Esophagus muscularis mucosa (tissue), 4 donors: ENCODE measurements around the gene LCOR. TPM values are rescaled to one million over a fixed set of nuclear protein-coding genes. Genes with fewer than 3 reads are reported as not detected.

ENCODE experiments used
- DNase-seq: peaks from one replicate; pipeline ENCODE4 v3.0.0-alpha.2; 2017; ENCODE audit errors: extremely low spot score
- H3K27ac ChIP-seq, 4 donors: fragments of 200-600 bp; sonication (generic); replicated peaks in 1 of 4; 1 replicate in 3 of 4; 2 replicates in 1 of 4; pipeline ENCODE4 v1.5.1; 2016 to 2019; ENCODE audit warnings: mild to moderate bottlenecking in 1 of 4
- H3K27me3 ChIP-seq, 4 donors: fragments of 200-600 bp; sonication (generic); one replicate each; pipeline versions ENCODE4 v1.5.1 to v1.6.0; 2016 to 2019
- H3K36me3 ChIP-seq, 4 donors: fragments of 200-600 bp; sonication (generic); one replicate each; pipeline ENCODE4 v1.5.1; 2016 to 2019
- H3K4me1 ChIP-seq, 4 donors: fragments of 200-600 bp; sonication (generic); one replicate each; pipeline ENCODE4 v1.5.1; 2016 to 2019
- H3K4me3 ChIP-seq, 4 donors: fragments of 200-600 bp; sonication (generic); 1 replicate in 2 of 4; 2 replicates in 2 of 4; pipeline ENCODE4 v1.5.1; 2016 to 2019; ENCODE audit warnings: mild to moderate bottlenecking in 4 of 4, moderate library complexity in 1 of 4
- H3K9me3 ChIP-seq, 4 donors: fragments of 200-600 bp; sonication (generic); 1 replicate in 3 of 4; 2 replicates in 1 of 4; pipeline ENCODE4 v1.5.1; 2016 to 2019
- EP300 ChIP-seq: sonication (generic); formaldehyde crosslinking; IDR thresholded peaks from one replicate; pipeline ENCODE4 v1.6.1; 2017; ENCODE audit warnings: antibody characterized with exemption
- POLR2A ChIP-seq: fragments of 450-650 bp; IDR thresholded peaks from one replicate; pipeline ENCODE4 v1.6.1; 2017; ENCODE audit warnings: antibody characterized with exemption, moderate library complexity, mild to moderate bottlenecking, low read depth
- POLR2AphosphoS5 ChIP-seq, 2 donors: sonication (generic); formaldehyde crosslinking; IDR thresholded peaks; one replicate each; pipeline ENCODE4 v1.6.1; 2017; ENCODE audit warnings: antibody characterized with exemption in 2 of 2
- WGBS: methylation state at CpG from one replicate; pipeline ENCODE4 v1.1.5; 2018; 5-methylcytosine and 5-hydroxymethylcytosine counted together
- intact Hi-C: fragments of 100-400 bp; cut with DNase I; formaldehyde crosslinking; loops from one replicate; pipeline ENCODE4 v1.15.1; 2023
- total RNA-seq, 4 donors: library from RNA; depleted of rRNA; stranded (reverse); fragments of >200 nt; gene quantifications; one replicate each; pipeline versions ENCODE4 v1.1.0 to v1.2.1, GENCODE V29; 2016
- TF ChIP-seq, protein P1 (sequence below), 3 experiments: fragments of 200-600 bp in 2 of 3; fragments of 450-650 bp in 1 of 3; sonication (generic) in 2 of 3; IDR thresholded peaks; one replicate each; pipeline ENCODE4 v1.5.1; 2017 to 2019; ENCODE audit warnings: antibody characterized with exemption in 3 of 3, mild to moderate bottlenecking in 2 of 3, moderate library complexity in 1 of 3

LCOR gene
- total RNA-seq, 4 donors from 2014 or later, result 23.1 to 43.2 (median 29.4) TPM

- TF ChIP-seq POLR2AphosphoS5 (IDR thresholded peaks at IDR 0.05), result no peak
- TF ChIP-seq, protein P1, sequence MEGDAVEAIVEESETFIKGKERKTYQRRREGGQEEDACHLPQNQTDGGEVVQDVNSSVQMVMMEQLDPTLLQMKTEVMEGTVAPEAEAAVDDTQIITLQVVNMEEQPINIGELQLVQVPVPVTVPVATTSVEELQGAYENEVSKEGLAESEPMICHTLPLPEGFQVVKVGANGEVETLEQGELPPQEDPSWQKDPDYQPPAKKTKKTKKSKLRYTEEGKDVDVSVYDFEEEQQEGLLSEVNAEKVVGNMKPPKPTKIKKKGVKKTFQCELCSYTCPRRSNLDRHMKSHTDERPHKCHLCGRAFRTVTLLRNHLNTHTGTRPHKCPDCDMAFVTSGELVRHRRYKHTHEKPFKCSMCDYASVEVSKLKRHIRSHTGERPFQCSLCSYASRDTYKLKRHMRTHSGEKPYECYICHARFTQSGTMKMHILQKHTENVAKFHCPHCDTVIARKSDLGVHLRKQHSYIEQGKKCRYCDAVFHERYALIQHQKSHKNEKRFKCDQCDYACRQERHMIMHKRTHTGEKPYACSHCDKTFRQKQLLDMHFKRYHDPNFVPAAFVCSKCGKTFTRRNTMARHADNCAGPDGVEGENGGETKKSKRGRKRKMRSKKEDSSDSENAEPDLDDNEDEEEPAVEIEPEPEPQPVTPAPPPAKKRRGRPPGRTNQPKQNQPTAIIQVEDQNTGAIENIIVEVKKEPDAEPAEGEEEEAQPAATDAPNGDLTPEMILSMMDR (IDR thresholded peaks at IDR 0.05), result no peak
- no peak for TF ChIP-seq EP300
- no peak for TF ChIP-seq POLR2A
- 83% methylated on average over 5 of the region's 5 CpGs for WGBS
- H3K9me3 ChIP-seq, result no peaks in the 10 kb centered on the region
- intact Hi-C loops, result no loop called here
- H3K4me1 ChIP-seq, result no peaks in the 10 kb centered on the region
- H3K36me3 ChIP-seq, result no peaks in the 10 kb centered on the region
- DNase-seq, result no peak
- no peak overlapping the region for H3K27ac ChIP-seq
- H3K27me3 ChIP-seq, result no peaks in the 10 kb centered on the region
- no peak overlapping the region for H3K4me3 ChIP-seq
These were observed 11.3 kb upstream of the LCOR start for GRCh38 chr10:96820765-96821164.

GRCh38 chr10:96826438-96826837, 5.7 kb upstream of the LCOR start:
- H3K9me3 ChIP-seq, result no peaks in the 10 kb centered on the region
- H3K36me3 ChIP-seq, result no peaks in the 10 kb centered on the region
- H3K27ac ChIP-seq, result no peak overlapping the region
- TF ChIP-seq, protein P1 (IDR thresholded peaks at IDR 0.05), result no peak
- TF ChIP-seq POLR2AphosphoS5 (IDR thresholded peaks at IDR 0.05) (no peak), POLR2A (no peak), EP300 (no peak)
- peaks cover 6 to 14% (median 9%) of the 10 kb centered on the region in 4 donors for H3K4me1 ChIP-seq
- intact Hi-C loops, result no loop called here
- no peaks in the 10 kb centered on the region for H3K27me3 ChIP-seq
- 93% methylated on average over 1 of the region's 1 CpG for WGBS
- H3K4me3 ChIP-seq, result no peak overlapping the region
- no peak for DNase-seq

DNA sequence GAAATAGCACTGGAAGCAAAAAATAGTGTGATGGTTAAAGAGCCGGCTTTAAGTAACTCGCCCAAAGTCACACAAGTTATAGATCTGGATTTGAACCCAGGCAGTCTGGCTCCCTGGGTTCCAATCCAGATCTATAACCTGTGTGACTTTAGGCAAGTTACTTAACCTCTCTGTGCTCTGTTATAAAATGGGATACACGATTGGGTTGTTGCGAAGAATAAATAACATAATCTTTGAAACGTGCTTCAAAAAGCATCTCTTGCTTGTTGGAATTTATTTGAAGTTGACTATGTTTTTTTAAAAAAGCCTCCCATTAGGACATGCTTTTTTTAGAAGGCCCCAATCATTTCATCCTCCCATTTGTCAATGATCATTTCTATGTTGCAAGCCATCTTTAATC, 3.5 kb upstream of the LCOR start:
- TF ChIP-seq, protein P1 (IDR thresholded peaks at IDR 0.05), result no peak
- TF ChIP-seq POLR2A, result no peak
- no peak for TF ChIP-seq POLR2AphosphoS5 (IDR thresholded peaks at IDR 0.05)
- TF ChIP-seq EP300, result no peak
- no peak for DNase-seq
- 90% methylated on average over 5 of the region's 5 CpGs for WGBS
- Histone ChIP-seq H3K27ac (no peak overlapping the region), H3K9me3 (no peaks in the 10 kb centered on the region), H3K4me1 (peaks cover 9 to 17% (median 14%) of the 10 kb centered on the region in 4 donors), H3K27me3 (no peaks in the 10 kb centered on the region), H3K4me3 (no peak overlapping the region), H3K36me3 (no peaks in the 10 kb centered on the region)
- intact Hi-C loops, result no loop called here

GRCh38 chr10:96829029-96829773, 2.9 kb upstream of the LCOR start:
- no peak for DNase-seq
- 90% methylated on average over 5 of the region's 5 CpGs for WGBS
- peaks cover 15 to 23% (median 20%) of the 10 kb centered on the region in 4 donors for H3K4me1 ChIP-seq
- no peaks in the 10 kb centered on the region for H3K27me3 ChIP-seq
- intact Hi-C loops, result no loop called here
- H3K9me3 ChIP-seq, result no peaks in the 10 kb centered on the region
- H3K27ac ChIP-seq, result no peak overlapping the region
- no peaks in the 10 kb centered on the region for H3K36me3 ChIP-seq
- no peak overlapping the region for H3K4me3 ChIP-seq
- TF ChIP-seq POLR2A (no peak), EP300 (no peak), POLR2AphosphoS5 (IDR thresholded peaks at IDR 0.05) (no peak)
- TF ChIP-seq, protein P1 (IDR thresholded peaks at IDR 0.05), result no peak
